Measurements from ENCODE around the gene SLC45A3.

The SLC45A3 gene

DNA sequence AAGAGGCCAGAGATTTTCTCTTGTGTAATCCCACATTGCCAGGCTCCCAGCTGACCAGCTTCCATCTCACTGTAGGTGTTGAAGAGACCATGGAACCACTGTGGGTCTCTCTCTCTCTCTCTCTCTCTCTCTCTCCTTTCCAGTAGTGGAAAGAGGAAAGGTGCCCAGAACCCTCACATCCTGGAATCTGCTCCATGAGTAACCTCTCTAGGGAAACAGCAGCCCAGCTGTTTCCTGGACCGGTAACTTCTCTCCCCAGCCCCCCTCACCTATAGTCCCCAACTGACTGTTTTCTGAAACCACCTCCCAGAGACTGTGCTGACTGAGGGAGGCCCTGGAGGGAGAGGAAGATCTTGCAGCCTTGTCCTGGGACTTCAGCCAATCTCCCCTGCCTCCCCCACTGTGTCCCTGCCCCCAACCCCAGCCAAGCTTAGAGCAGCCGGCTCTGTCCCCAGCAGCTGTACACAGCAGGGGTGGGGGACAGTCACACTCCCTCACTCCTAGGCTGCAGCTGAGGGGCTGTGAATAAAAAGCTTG, 20.6 kb upstream of the SLC45A3 start:
- DNase-seq = no peak

- DNase-seq = no peak
Observed at GRCh38 chr1:205699416-205699815, 19.1 kb upstream of the SLC45A3 start.

- no peak for DNase-seq
Observed at GRCh38 chr1:205698921-205699320, 18.6 kb upstream of the SLC45A3 start.

- peak; percentile 42 to 70 (median 61) for DNase-seq
Observed at GRCh38 chr1:205693421-205693991, 13.2 kb upstream of the SLC45A3 start.

DNA sequence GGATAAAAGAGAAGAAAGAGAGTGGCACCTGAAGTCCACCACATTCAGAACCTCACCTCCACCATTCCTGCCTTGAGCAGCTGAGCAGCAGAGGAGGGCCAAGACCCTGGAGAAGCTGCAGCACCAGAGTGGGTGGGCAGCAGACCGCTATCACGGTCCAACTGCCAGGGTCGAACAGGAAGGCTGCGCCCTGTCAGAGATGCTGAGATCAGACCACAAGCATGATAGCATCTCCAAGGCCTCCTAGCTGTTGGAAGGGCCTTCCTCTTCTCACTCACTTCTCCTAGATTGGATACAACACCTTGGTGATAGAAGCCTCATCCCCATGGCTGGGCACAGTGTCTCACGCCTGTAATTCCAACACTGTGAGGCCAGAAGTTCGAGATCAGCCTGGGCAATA, 12.1 kb upstream of the SLC45A3 start:
- DNase-seq = no peak

- DNase-seq = no peak
Observed at GRCh38 chr1:205690122-205690756, 9.9 kb upstream of the SLC45A3 start.

GRCh38 chr1:205689479-205689878, 9.2 kb upstream of the SLC45A3 start:
- no peak for DNase-seq

DNA sequence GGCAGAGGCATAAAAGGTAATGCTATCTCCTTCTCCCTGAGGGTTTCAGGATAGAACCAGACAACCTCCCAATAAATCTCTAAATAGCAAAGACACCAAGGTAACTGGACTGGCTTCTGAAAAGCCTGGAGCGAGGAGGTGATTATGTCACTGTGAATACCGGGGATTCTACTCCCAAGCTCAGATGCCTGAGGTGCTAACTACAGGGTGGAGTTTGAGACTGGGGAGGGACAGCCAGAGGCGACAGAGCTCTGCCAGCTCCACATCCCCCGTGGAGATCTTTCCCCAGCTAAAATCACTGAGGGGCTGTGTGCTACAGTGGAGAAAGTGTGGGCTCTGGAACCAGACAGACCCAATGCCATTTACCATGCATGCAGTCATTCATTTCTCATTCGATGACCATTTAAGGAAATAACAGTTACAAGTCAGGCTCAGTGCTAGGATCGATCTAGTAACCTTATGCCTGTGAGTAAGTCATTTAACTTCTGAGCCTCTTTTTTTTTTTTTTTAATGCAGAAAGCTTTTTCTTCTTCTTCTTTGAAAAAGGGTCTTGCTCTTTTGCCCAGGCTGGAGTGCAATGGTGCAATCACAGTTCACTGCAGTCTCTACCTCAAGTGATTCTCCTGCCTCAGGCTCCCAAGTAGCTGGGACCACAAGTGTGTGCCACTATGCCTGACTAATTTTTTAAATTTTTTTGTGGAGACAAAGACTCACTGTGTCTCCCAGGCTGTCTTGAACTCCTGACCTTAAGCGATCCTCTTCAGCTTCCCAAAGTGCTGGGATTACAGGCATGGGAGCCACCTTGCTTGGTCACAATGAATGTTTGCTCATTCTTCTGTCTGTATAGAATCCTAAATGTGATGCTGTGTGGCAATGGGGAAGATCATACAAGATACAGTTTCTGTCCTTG, 8.1 kb upstream of the SLC45A3 start:
- peak in 1 of 4 experiments; percentile 59 for DNase-seq

- no peak for DNase-seq
Observed at GRCh38 chr1:205687242-205687641, 6.9 kb upstream of the SLC45A3 start.

DNA sequence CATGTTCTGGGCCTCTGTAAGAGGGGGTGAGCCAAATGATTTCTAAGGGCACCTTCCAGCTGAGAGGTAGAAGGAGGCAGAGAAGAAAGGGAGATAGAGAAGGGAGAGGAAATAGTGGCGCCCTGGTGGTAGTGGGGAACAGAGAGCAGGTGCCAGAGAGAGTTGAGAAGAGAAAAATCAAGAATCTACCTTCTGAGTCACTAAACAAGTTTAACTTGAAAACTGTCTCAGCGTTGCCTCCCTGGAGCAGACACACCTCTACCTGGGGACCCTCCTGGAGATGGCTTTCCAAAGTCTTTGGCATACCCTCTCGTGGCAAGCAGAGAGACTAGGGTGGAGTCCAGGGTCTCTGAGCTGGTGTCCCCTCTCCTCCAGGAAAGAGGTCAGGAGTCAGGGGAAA, 1.1 kb upstream of the SLC45A3 start:
- no peak for DNase-seq

DNA sequence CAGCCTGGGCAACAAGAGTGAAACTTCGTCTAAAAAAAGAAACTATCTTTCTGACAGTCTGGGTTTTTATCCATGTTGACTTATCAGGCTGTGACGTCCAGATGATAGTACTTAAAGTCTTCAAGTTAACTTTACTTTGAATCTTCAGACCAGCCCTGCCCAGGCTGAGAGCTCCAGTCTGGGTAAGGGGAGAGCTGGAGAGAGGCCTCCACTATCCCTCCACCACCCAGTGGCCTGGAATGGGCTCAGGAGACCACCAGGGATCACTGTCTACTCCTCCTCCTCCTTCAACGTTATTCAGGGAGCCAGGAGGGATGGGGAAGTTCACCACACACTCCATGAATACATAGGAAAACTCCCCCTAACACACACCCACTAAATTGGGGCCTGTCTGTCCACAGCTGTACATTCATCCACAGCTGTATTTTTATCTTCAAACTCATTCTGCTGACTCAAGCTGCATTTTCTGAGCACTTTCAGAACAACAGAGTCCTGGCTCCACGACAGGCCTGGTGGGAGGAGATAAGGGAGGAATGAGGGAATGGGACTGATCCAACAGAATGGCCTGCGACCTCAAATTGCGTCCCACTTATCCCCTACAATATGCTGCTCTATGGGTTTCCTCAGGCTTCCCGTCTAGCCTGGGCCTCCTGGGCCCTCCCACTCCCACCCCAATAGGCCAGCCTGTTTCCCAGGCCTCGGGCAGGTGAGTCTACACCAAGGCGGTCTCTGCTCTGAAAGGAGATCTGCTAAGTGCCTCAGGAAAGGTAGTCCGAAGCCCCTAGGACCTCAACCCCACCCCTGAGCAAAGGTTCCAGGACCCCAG, 1.8 kb downstream of the SLC45A3 start:
- no peak for DNase-seq

DNA sequence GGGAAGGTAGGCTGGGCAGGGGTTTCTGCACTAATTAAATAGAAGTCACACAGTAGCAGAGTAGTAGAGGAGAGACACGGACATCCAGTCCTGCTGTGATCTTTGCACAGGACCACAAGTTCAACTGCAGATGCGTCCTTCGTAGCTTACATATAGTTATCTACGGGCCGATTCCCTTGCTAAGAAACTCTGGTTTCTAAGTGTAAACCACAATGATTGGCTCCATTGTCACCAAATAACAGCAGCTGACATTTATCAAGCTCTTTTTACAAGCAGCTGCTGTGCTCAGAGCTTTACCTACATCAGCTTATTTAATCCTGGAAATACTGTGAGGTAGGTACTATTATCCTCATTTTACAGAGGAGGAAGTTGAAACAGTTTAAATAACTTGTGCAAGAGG, 3.1 kb downstream of the SLC45A3 start:
- no peak for DNase-seq

DNA sequence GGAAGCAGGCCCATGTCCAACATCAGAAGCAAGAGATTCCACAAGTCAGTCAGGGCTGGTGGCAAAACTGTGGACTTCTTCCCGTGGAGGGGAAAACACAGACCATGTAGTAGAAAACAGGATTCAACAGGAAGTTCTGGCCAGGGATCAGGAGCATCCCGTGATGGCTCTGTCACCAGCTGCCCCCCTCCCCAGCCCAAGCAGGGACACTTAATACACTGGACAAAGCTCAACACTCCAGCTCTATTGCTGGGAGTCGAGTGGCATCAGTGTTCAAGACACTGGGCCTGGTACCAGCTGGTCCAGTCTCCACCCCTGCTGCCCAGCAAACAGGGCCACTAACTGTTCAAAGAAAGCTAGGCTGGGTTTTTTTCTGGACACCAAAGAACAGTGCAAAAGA, 3.7 kb downstream of the SLC45A3 start:
- DNase-seq = no peak

GRCh38 chr1:205676002-205676401, 4.3 kb downstream of the SLC45A3 start:
- DNase-seq = no peak

- DNase-seq = no peak
Observed at GRCh38 chr1:205675247-205675646, 5.1 kb downstream of the SLC45A3 start.

GRCh38 chr1:205672970-205673369, 7.3 kb downstream of the SLC45A3 start:
- no peak for DNase-seq

DNA sequence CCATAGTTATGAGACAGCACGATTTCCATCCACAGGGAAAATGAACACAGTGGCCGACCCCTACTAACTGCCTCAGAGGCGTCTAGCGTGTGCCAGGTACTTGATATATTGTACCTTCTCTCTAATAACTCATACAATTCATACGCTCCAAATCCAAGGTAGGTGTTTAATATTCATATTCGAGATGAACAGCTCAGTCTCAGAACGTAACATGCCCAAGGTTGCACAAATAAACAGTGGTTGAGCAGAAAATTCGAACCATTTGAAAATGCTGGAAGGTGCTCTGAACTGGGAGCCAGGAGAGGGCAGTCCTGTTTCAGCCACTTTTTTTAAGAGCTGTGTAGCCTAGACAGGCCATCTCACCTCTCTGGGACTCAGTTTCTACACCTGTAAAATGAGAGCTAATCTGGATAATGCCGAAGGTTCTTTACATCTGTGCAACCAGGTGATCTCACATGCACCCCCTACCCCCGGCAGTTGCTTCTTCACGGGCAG, 7.9 kb downstream of the SLC45A3 start:
- DNase-seq = no peak

- DNase-seq = no peak
Observed at GRCh38 chr1:205670611-205671430, 9.5 kb downstream of the SLC45A3 start.

DNA sequence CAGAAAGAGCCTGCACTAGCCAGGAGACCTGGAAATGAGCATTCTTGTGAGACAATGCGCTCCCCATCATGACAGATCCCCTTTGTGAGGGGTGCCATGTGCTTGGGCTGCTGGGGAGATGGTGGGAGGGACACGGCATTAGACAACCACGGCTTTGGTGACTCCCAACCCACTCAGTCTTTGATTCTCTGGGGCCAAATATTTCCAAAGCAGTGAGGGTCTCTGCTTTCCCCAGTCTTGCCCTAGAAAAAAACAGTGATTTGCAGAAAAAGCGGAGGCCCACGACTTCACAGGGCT, 10.2 kb downstream of the SLC45A3 start:
- DNase-seq = no peak

DNA sequence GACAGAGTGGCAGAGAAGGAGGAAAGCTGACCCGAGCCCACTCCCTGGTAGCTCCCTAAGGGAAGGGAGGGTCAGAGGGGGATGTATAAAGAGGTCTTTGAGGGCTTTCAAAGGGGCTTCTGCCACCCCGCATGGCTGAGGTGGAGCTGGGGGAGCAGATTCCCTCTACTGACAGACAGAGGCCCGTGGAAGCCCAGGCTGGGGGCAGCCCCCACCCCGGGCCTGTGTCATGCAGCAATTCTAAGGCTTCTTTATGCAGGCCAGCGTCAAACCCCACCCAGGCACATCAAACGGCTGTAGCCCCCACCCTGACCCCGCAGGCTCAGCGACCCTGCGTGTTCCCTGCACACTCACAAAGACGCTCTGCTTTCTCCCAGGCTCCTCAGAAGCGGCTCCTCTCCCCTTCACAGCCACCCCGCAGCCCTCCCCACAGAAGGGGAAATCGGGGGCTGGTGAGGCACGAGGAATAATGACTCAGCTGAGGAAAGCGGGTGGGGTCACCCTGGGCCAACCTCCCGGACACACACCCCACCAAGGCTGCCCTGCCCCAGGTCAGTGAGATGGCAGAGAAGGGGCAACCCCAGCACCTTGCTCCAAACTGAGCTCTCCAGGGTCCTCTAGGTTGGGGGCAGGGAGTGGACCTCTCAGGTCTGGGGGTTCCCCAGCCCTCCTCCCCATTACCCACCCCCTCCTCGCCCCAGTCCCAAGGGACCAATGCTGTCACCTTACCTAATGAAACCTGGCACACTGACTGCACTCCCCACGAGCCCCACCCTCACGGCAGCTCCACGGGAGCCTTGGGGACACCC, 10.8 kb downstream of the SLC45A3 start:
- DNase-seq = peak; percentile 67 to 85 (median 84)

DNA sequence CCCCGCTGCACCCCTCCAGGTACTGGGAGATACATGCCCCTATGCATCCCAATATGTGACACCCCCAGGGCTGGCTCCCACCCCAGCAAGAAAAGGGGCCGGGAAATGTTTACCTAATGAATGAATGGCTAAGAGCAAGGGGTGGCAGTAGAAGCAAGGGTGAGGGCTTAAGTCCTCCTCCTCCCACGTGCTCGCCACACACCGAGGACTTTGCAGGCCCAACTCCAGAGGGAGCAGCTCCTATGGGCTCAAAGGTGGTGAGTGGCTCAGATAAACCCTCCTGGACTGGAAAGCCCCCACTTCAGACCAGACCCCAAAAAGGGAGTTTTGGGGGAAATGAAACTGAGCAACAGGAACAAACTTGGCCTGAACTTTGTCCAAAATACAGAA, 11.4 kb downstream of the SLC45A3 start:
- peak; percentile 45 to 71 (median 68) for DNase-seq
